NB4 (cell line): ENCODE measurements around the gene FYCO1.

Source experiments
- CTCF ChIP-seq: IDR thresholded peaks from one replicate; pipeline ENCODE4 v1.5.1; 2012; ENCODE audit warnings: low read depth, low read length
- POLR2A ChIP-seq: IDR thresholded peaks from 2 replicates; pipeline ENCODE4 v1.6.1; 2011; ENCODE audit warnings: mild to moderate bottlenecking; ENCODE audit not compliant: insufficient read length; ENCODE audit errors: extremely low read depth

- TF ChIP-seq CTCF (no peak), POLR2A (no peak)
These were observed 63.5 kb downstream of the FYCO1 start for GRCh38 chr3:45932112-45932511.
